K562 (cell line): Measurements from ENCODE around the gene ZFR2. TPM values are rescaled to one million over a fixed set of nuclear protein-coding genes. Genes with fewer than 3 reads are reported as not detected.
A peak's percentile ranks its signal among the peaks of the same experiment; 100 is the strongest.

ENCODE experiments used
- ATAC-seq: fragments of 200-7000 bp; cut with Tn5 transposase; 3 replicates; pipeline ENCODE4 v1.9.1; 2020; ENCODE audit warnings: moderate library complexity
- BruUV-seq: library from RNA; stranded (reverse); fragments of 400-500 nt; replicated peaks from 2 replicates; lab custom pipeline; 2021; lab: Mats Ljungman, UMichigan
- CTCF ChIA-PET: fragments of 300-600 bp; formaldehyde crosslinking; extraction: SDS; loops from one replicate; lab custom pipeline; 2021; ENCODE audit warnings: low intra/inter-chr PET ratio; lab: Yijun Ruan, JAX
- POLR2A ChIA-PET: fragments of 300-600, 350-650 bp; sonication (Branson Sonifier 250); formaldehyde crosslinking; extraction: SDS; loops from one replicate; lab custom pipeline; 2021; ENCODE audit warnings: antibody characterized with exemption, inconsistent platforms; lab: Yijun Ruan, JAX
- DNase-seq, 4 experiments: peaks; one replicate each; pipeline versions ENCODE4 v3.0.0 to v3.0.0-alpha.2; 2011 to 2018; ENCODE audit warnings: low spot score in 3 of 4, mixed read lengths in 3 of 4; ENCODE audit errors: extremely low read depth in 1 of 4
- FAIRE-seq: peaks from 2 replicates; lab custom pipeline; 2011; peaks lifted over from hg19 to GRCh38; lab: Jason Lieb, UNC
- H2AFZ ChIP-seq: 2 replicates; pipeline ENCODE4 v1.6.0; 2011; ENCODE audit warnings: low read depth, low read length, control low read depth, inconsistent platforms
- H3K27ac ChIP-seq: fragments of 200-600 bp; 3 replicates; pipeline ENCODE4 v1.8.0; 2011; ENCODE audit warnings: low read depth, mild to moderate bottlenecking, control low read depth, inconsistent platforms, low read length, moderate library complexity, mixed read lengths; ENCODE audit errors: extremely low read depth
- H3K27me3 ChIP-seq, 2 experiments: fragments of 300-600 bp in 1 of 2; 2 replicates in 1 of 2; 3 replicates in 1 of 2; pipeline versions ENCODE4 v1.6.0 to v1.8.0; 2011; ENCODE audit warnings: inconsistent platforms in 2 of 2, low read length in 2 of 2, mild to moderate bottlenecking in 1 of 2, mixed read lengths in 1 of 2, moderate library complexity in 1 of 2; ENCODE audit not compliant: control insufficient read depth in 2 of 2, insufficient read depth in 2 of 2
- H3K36me3 ChIP-seq: fragments of 300-600 bp; 3 replicates; pipeline ENCODE4 v1.8.0; 2011; ENCODE audit warnings: mild to moderate bottlenecking, low read length, inconsistent platforms; ENCODE audit not compliant: control insufficient read depth, insufficient read depth
- H3K4me1 ChIP-seq, 2 experiments: fragments of 200-600 bp in 1 of 2; replicated peaks in 1 of 2; 2 replicates in 1 of 2; 3 replicates in 1 of 2; pipeline versions ENCODE4 v1.5.1 to v1.8.0; 2011; ENCODE audit warnings: inconsistent platforms in 2 of 2, low read length in 2 of 2, mild to moderate bottlenecking in 1 of 2, mixed read lengths in 1 of 2, moderate library complexity in 1 of 2; ENCODE audit not compliant: control insufficient read depth in 2 of 2, insufficient read depth in 2 of 2
- H3K4me2 ChIP-seq: 2 replicates; pipeline ENCODE4 v1.6.1; 2011; ENCODE audit warnings: low read length, control low read depth, inconsistent platforms, mixed read lengths; ENCODE audit not compliant: insufficient read depth
- H3K4me3 ChIP-seq: fragments of 200-600 bp; sonication (generic), shearing (Covaris generic); 2 replicates; pipeline ENCODE4 v1.5.1; 2016; ENCODE audit warnings: control low read depth, inconsistent platforms
- H3K79me2 ChIP-seq: fragments of 200-600 bp; 3 replicates; pipeline ENCODE4 v1.8.0; 2011; ENCODE audit warnings: low read length, inconsistent platforms; ENCODE audit not compliant: control insufficient read depth, insufficient read depth
- H3K9ac ChIP-seq, 2 experiments: 2 replicates each; pipeline versions ENCODE4 v1.6.0 to v1.6.1; 2011; ENCODE audit warnings: low read depth in 2 of 2, low read length in 2 of 2, control low read depth in 1 of 2, inconsistent platforms in 1 of 2, mild to moderate bottlenecking in 1 of 2, mixed read lengths in 1 of 2; ENCODE audit not compliant: insufficient read depth in 1 of 2
- H3K9me1 ChIP-seq: one replicate; pipeline ENCODE4 v1.6.0; 2011; ENCODE audit warnings: inconsistent platforms, mild to moderate bottlenecking, low read length, moderate library complexity; ENCODE audit not compliant: control insufficient read depth, insufficient read depth
- H3K9me3 ChIP-seq: replicated peaks from 2 replicates; pipeline ENCODE4 v1.5.1; 2011; ENCODE audit warnings: low read depth, low read length, inconsistent platforms; ENCODE audit not compliant: control insufficient read depth, insufficient read depth
- H4K20me1 ChIP-seq: replicated peaks from 2 replicates; pipeline ENCODE4 v1.6.1; 2011; ENCODE audit warnings: low read length, inconsistent platforms, mixed read lengths; ENCODE audit not compliant: control insufficient read depth, insufficient read depth
- CBFA2T2 ChIP-seq: fragments of 450-650 bp; conservative IDR thresholded peaks from 2 replicates; pipeline ENCODE4 v1.6.1; 2017; ENCODE audit warnings: mild to moderate bottlenecking
- CREB3L1 ChIP-seq: fragments of 450-650 bp; IDR thresholded peaks from 2 replicates; pipeline ENCODE4 v1.6.1; 2014; ENCODE audit warnings: low read depth, mild to moderate bottlenecking, moderate library complexity, borderline replicate concordance
- ERF ChIP-seq: fragments of 450-650 bp; formaldehyde crosslinking; IDR thresholded peaks from 2 replicates; pipeline ENCODE4 v1.4.0; 2020; ENCODE audit warnings: mild to moderate bottlenecking, mixed read lengths
- PRDM10 ChIP-seq: fragments of 450-650 bp; IDR thresholded peaks from 2 replicates; pipeline ENCODE4 v1.6.1; 2018; ENCODE audit not compliant: partially characterized antibody
- WHSC1 ChIP-seq: IDR thresholded peaks from one replicate; pipeline ENCODE4 v1.6.1; 2012; ENCODE audit warnings: low read length, control low read depth, inconsistent platforms
- ZBTB40 ChIP-seq, 2 experiments: fragments of 450-650 bp in 1 of 2; sonication (generic) in 1 of 2; formaldehyde crosslinking in 1 of 2; IDR thresholded peaks; 2 replicates each; pipeline versions ENCODE4 v1.7.1 to v1.9.0; 2016 to 2022; ENCODE audit warnings: inconsistent platforms in 1 of 2, mild to moderate bottlenecking in 1 of 2, missing genetic modification reagents in 1 of 2
- WGBS: fragments of 100-300 bp; shearing (Covaris generic); methylation state at CpG from one replicate; pipeline ENCODE4 v1.1.6; 2016; ENCODE audit warnings: low coverage, mixed read lengths; ENCODE audit not compliant: insufficient coverage; ENCODE audit errors: missing lambda C conversion rate; 5-methylcytosine and 5-hydroxymethylcytosine counted together
- in situ Hi-C: fragments of 300-500 bp; cut with MboI; formaldehyde crosslinking; loops from 4 replicates; pipeline ENCODE4 v1.15.0; 2018; ENCODE audit warnings: inconsistent platforms, mixed read lengths
- intact Hi-C: fragments of 100-400 bp; cut with micrococcal nuclease; formaldehyde crosslinking; loops from 2 replicates; pipeline ENCODE4 v1.14.2; 2022
- polyA plus RNA-seq, 8 experiments: library from polyadenylated mRNA; depleted of rRNA in 4 of 8; stranded (reverse) in 5 of 8; unstranded in 3 of 8; fragments of >200 nt; fragmentation: Nextera tagmentation in 2 of 8; fragmentation: Illumina TruSeq in 1 of 8; extraction: Ambion mirVana in 2 of 8; extraction: Trizol in 1 of 8; gene quantifications; 2 replicates each; pipeline versions ENCODE4 v1.2.1 to v1.2.3, GENCODE V29; 2011 to 2014; ENCODE audit warnings: inconsistent platforms in 1 of 8, missing spikeins in 1 of 8
- total RNA-seq, 7 experiments: library from RNA; depleted of rRNA in 6 of 7; stranded (reverse); fragments of >200 nt in 6 of 7; fragmentation: Illumina TruSeq in 2 of 7; extraction: Trizol in 2 of 7; gene quantifications; 2 replicates each; pipeline versions ENCODE4 v1.2.1 to v1.2.3, GENCODE V29; 2011 to 2021; ENCODE audit warnings: low replicate concordance in 1 of 7

ZFR2 gene
- total and polyA plus RNA-seq, 9 of the 15 experiments (the other 6 are each of a cell fraction or from before 2014, with no cell fraction given), result 0.03 to 0.59 (median 0.07) TPM; not detected in 6

- POLR2A ChIA-PET, result interaction anchor here (0.6 kb wide), 1 partner anchor 15 kb away, joined by 3 read pairs; no protein-coding TSS in a partner anchor
- Histone ChIP-seq H3K9ac (peak overlapping the region; percentile 72 to 97), H3K4me1 (peaks cover 0 to 36% of the 10 kb centered on the region in 2 experiments; a peak in 2 of 5 replicates), H3K27me3 (peaks cover 0 to 4% of the 10 kb centered on the region in 2 experiments; a peak in 1 of 5 replicates), H3K4me3 (peak overlapping the region; percentile 97), H2AFZ (peak overlapping the region; percentile 82), H4K20me1 (no peaks in the 10 kb centered on the region), H3K4me2 (peak overlapping the region; percentile 77), H3K9me1 (no peaks in the 10 kb centered on the region), H3K27ac (peak overlapping the region; percentile 88), H3K36me3 (peaks cover 28% of the 10 kb centered on the region; the same call in 2 of the 3 replicates), H3K79me2 (peaks cover 18% of the 10 kb centered on the region), H3K9me3 (peaks cover 20% of the 10 kb centered on the region)
- intact Hi-C loops, result loop anchor here (10.0 kb wide), 1 partner anchor 59 kb away; no protein-coding TSS in a partner anchor
- FAIRE-seq (peak; percentile 78), DNase-seq (peak; percentile 64 to 77 (median 71)), ATAC-seq (peak; percentile 51)
- BruUV-seq, result TSS peak; percentile 40
- 2% methylated on average over 37 of the region's 47 CpGs for WGBS
- CTCF ChIA-PET, result interaction anchor here (0.6 kb wide), 1 partner anchor 12 kb away, joined by 3 read pairs; no protein-coding TSS in a partner anchor
- in situ Hi-C loops, result no loop called here
- no peak for TF ChIP-seq PRDM10
- no peak for TF ChIP-seq WHSC1
- TF ChIP-seq ZBTB40 (IDR thresholded peaks at IDR 0.05), result peak; percentile 33; the same call in 1 of the 2 replicates
- no peak for TF ChIP-seq ZBTB40 (CRISPR knock-in tag; IDR thresholded peaks at IDR 0.05)
- peak; percentile 53 for TF ChIP-seq CREB3L1
- 0 out of 2 replicates have a peak, but pooled peaks have one; percentile 57 for TF ChIP-seq ERF (CRISPR knock-in tag)
- TF ChIP-seq CBFA2T2, result no peak
Observed at GRCh38 chr19:3785451-3785937, 83.3 kb downstream of the ZFR2 start.
